Effector CD4-positive, alpha-beta T cell (primary cell): Measurements from ENCODE around the gene LPP.

Experiments used
- DNase-seq: peaks from one replicate; pipeline ENCODE4 v3.0.0-alpha.2; 2020

Gene LPP

GRCh38 chr3:188223936-188224335 lies 70.0 kb downstream of the LPP start:
- DNase-seq = no peak

- no peak for DNase-seq
Measured at GRCh38 chr3:188227442-188227841, 73.5 kb downstream of the LPP start.

- no peak for DNase-seq
Measured at GRCh38 chr3:188229177-188229576, 75.2 kb downstream of the LPP start.

- DNase-seq = no peak
Measured at GRCh38 chr3:188229726-188230125, 75.8 kb downstream of the LPP start.

- no peak for DNase-seq
Measured at GRCh38 chr3:188230962-188231361, 77.0 kb downstream of the LPP start.

- no peak for DNase-seq
Measured at GRCh38 chr3:188231456-188231855, 77.5 kb downstream of the LPP start.

GRCh38 chr3:188232656-188233055 lies 78.7 kb downstream of the LPP start:
- no peak for DNase-seq

GRCh38 chr3:188233320-188233719 lies 79.4 kb downstream of the LPP start:
- DNase-seq = no peak

- no peak for DNase-seq
Measured at GRCh38 chr3:188234132-188234531, 80.2 kb downstream of the LPP start.

- no peak for DNase-seq
Measured at GRCh38 chr3:188236271-188236670, 82.3 kb downstream of the LPP start.

GRCh38 chr3:188239035-188239434 lies 85.1 kb downstream of the LPP start:
- no peak for DNase-seq

GRCh38 chr3:188239577-188239976 lies 85.6 kb downstream of the LPP start:
- DNase-seq = no peak

- DNase-seq = no peak
Measured at GRCh38 chr3:188240189-188240981, 86.4 kb downstream of the LPP start.

GRCh38 chr3:188241072-188241471 lies 87.1 kb downstream of the LPP start:
- no peak for DNase-seq

GRCh38 chr3:188241883-188242282 lies 87.9 kb downstream of the LPP start:
- no peak for DNase-seq

GRCh38 chr3:188242436-188243123 lies 88.6 kb downstream of the LPP start:
- no peak for DNase-seq

GRCh38 chr3:188243124-188243795 lies 89.3 kb downstream of the LPP start:
- DNase-seq = no peak

GRCh38 chr3:188244395-188244861 lies 90.5 kb downstream of the LPP start:
- no peak for DNase-seq

- no peak for DNase-seq
Measured at GRCh38 chr3:188246905-188247304, 92.9 kb downstream of the LPP start.

GRCh38 chr3:188248036-188248561 lies 94.1 kb downstream of the LPP start:
- DNase-seq = no peak

- DNase-seq = no peak
Measured at GRCh38 chr3:188253123-188253793, 99.3 kb downstream of the LPP start.

- DNase-seq = no peak
Measured at GRCh38 chr3:188253800-188254452, 100.0 kb downstream of the LPP start.
